CD4-positive, alpha-beta T cell treated with Interleukin-15 for 4 hours (primary cell): ENCODE measurements around the gene SPATA7.
"Not testable (repeated sequence)": the region's sequence is repeated elsewhere in the genome, so short reads cannot be mapped to it uniquely, and the experiment has no call there.

Source experiments
- DNase-seq: peaks from one replicate; pipeline ENCODE4 v3.0.0-alpha.2; 2020; ENCODE audit warnings: low spot score

Gene SPATA7, protein sequence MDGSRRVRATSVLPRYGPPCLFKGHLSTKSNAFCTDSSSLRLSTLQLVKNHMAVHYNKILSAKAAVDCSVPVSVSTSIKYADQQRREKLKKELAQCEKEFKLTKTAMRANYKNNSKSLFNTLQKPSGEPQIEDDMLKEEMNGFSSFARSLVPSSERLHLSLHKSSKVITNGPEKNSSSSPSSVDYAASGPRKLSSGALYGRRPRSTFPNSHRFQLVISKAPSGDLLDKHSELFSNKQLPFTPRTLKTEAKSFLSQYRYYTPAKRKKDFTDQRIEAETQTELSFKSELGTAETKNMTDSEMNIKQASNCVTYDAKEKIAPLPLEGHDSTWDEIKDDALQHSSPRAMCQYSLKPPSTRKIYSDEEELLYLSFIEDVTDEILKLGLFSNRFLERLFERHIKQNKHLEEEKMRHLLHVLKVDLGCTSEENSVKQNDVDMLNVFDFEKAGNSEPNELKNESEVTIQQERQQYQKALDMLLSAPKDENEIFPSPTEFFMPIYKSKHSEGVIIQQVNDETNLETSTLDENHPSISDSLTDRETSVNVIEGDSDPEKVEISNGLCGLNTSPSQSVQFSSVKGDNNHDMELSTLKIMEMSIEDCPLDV

DNA sequence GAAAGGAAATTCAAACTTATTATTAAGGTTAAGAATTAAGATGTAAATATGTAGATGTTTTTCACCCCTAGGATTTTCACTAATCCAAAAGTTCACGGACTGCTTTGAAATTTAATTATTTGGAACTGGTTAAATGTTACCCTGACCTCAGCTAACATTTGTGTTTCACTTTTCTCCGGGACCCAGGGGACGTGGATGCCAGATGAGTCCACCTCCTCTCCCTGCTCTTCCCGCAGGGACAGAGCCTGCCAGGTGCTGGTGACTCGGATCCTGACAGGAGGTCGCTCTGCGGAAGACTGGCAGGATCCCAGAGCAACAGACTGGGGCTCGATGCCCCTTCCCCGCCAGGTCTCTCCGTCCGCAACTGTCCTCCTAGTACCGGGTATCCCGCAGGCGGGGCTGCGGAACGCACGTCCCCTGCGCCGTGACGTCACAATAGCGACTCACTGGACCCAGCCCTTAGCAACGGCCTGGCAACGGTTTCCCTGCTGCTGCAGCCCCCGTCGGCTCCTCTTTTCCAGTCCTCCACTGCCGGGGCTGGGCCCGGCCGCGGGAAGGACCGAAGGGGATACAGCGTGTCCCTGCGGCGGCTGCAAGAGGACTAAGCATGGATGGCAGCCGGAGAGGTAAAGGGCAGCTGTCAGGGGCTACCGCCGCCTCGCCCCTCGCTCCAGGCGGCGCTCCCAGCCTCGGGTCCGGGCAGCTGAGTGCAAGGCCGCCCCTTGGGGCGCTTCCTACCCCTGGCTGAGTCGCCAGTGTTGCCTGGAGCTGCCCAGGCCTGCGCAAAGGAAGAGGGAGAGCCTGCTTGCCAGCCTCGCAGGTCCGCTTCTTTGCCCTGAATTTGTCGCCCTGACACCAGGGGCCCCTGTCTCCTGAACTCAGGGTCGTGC, at the start of gene SPATA7:
TSS of gene SPATA7 (plus strand) at position 446 of the 890 bp plus-strand sequence. CDS start at position 608, 162 bp downstream.
- DNase-seq = peak; percentile 76

DNA sequence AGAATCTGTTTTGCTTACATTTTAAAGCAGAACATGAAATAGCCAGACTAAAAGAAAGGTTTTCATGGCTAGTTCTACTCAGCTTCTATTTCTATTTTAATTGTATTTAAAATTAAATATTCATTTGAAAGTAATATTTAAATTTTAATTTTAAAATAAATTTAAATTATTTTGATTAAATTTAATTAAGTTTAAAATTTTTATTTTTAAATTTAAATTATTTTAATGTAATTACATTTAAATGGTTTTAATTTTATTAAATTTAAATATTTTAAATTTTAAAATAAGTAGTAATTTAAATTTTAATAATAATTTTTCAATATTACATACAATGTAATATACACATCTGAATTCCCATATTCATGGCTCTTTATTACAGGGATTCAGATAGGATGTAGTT, 45.1 kb upstream of the SPATA7 start:
- no peak for DNase-seq

DNA sequence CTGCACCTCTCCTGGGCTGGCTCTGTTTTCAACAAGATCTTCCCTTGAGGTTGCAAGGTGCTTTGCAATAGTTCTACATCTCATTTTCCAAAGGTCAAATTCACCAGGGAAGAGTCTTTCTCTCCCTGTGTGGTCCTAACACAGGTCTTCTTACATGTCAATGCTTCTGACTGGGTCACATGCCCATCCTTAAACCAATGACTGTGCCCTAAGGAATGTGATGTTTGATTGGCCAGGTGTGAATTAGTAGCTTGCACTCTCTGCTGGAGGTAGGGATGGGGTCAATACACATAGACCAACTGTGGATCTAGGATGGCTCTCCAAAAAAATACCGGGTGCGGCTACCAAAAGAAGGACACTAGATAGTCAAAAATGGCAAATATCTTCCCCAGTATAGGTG, 42.5 kb upstream of the SPATA7 start:
- DNase-seq = no peak

DNA sequence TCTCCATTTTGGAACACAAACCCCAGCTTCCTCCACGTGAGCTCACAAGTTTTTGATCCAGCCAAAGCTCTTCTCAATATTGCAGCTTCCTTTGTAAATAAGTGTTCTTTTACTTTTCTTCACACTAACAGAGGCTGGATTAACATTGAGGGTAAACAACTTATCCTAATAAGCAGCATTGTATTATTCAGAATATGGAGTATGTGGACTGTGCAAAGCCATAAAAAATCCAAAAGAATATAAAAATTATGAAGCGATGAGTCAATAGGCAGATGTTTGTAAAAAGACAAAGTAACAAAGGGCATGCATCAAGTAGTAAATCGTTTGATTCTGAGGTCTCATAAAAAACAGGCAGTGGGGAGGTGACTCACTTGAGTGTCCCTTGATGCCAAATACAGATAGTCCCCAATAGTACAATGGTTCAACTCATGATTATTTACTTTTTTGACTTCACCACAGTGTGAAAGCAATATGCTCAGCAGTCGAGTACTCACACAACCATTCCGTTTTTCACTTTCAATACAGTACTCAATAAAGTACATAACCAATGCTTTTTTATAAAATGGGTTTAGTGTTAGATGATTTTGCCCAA, 39.3 kb upstream of the SPATA7 start:
- DNase-seq = no peak

DNA sequence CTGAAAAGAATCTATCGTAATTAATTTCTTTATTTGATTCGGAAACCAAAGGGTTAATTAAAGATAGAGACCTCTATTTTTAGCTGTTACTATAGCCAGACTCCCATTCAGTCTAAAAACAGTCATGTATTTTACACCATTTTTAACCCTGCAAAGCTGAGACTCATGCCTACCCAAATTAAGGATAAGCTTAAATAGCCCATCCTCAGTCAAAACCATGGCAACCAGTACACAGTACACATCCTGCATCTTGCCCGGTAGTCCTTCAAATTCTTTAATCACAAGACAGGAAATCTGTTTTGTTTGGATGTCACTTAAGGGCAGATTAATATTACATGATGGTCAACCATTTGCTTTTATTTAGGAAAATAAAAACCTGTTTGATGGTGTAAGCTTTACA, 36.9 kb upstream of the SPATA7 start:
- DNase-seq = no peak

DNA sequence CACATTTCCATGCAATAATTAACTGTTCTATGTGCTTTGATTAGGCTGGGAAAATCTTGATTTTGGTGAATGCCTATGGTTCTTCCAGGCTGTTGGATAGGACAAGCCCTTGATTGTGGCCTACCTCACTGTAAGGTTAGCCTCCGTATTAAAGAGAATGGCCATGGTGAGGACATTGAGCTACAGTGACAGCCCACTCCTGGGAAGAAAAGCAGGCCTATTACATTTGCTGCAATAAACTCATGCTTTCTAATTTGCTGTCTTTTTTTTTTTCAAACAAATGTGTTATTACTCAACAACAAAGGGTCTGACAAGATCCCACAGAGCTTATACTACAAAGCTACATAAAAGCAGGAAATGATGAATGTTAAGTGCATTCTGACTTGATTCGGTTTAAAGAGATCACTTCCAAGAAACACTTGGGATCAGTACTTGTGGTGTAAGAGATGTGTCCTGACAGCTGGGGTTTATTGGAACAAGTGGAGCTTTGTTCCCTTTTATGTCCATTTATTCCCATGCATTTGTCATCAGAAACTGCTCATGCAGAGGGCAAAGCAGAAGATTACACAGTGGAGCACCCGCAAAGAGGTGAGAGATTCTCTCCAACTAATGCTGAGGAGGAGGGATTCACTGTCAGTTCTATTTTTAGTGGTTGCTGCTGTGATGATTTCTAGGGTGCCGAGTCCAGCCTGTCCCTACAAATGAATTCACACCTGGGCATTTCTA, 33.3 kb upstream of the SPATA7 start:
- DNase-seq = no peak

DNA sequence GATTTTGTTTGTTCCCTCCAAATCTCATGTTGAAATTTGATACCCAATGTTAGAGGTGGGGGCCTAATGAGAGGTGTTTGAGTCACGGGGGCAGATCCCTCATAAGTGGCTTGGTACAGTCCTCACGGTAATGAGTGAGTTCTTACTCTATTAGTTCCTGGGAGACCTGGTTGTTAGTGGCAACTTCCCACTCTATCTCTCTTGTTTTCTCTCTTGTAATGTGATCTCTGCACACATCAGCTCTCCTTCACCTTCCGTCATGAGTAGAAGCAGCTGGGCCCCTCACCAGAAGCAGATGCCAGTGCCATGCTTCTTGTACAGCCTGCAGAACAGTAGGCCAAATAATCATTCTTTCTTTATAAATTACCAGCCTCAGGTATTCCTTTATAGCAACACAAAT, 32.8 kb upstream of the SPATA7 start:
- no peak for DNase-seq

DNA sequence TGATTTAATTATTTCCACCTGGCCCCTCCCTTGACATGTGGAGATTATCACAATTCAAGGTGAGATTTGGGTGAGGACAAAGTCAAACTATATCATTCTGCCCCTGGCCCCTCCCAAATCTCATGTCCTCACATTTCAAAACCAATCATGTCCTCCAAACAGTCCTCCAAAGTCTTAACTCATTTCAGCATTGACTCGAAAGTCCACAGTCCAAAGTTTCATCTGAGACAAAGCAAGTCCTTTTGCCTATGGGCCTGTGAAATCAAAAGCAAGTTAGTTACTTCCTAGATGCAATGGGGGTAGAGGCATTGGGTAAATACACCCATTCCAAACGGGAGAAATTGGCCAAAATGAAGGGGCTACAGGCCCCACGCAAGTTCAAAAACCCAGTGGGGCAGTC, 31.1 kb upstream of the SPATA7 start:
- no peak for DNase-seq

DNA sequence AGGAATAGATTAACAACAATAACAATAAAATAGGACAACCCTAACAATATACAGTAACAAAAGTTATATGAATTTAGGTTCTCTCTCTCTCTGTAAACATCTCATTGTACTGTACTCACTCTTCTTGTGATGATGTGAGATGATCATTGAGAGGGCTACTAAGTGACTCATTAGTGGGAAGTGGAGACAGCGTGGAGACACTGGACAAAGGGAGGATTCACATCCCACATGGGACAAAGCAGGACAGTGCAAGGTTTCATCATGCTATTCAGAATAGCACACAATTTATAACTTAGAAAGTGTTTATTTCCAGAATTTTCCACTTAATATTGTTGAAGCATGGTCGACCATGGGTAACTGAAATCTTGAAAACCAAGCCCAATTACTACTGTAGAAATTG, 26.0 kb upstream of the SPATA7 start:
- DNase-seq = no peak

DNA sequence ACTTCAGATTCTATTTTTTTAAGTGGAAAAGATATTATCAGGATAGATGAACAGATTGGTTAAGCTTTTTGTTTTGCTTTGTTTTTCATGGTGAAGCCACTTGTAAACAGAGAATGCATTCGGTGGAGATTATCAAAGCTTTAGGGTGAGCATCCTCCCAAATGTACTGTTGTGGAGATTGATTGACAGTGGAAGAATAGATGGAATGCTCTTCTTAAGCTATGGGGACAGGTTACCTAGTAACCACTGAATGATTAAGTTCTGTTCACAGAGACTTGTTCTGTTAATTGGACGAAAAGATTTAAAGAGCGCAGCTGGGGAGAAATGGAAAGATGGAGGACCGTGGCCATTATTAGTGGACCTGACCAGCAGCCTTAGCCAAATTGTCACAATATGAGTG, 21.8 kb upstream of the SPATA7 start:
- no peak for DNase-seq

DNA sequence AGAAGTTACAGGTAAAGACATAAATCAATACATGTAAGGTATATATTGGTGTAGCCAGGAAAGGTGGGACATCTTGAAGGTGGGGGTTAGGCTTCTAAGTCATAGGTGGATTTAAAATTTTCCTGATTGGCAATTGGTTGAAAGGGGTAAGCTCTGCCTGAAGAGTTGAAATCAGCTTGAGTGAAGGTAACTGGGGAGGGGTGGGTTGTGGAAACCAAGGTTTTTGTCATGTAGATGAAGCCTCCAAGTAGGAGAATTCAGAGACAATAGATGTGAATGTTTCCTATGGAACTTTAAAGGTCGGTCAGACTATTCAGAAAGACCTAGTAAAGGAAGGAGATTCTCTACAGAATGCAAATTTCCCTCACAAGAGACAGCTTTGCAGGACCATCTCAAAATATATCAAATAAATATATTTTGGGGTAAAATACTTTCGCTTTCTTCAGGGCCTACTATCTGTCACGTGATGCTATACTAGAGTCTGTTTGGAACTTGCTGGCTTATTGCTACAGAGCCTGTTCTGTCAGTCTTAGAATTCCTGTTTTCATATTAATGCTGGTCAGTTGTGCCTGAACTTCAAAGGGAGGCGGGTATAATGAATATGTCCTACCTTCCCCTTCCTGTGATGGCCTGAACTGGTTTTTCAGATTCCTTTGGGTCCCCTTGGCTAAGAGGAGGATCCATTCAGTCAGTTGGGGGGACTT, 20.6 kb upstream of the SPATA7 start:
- no peak for DNase-seq

DNA sequence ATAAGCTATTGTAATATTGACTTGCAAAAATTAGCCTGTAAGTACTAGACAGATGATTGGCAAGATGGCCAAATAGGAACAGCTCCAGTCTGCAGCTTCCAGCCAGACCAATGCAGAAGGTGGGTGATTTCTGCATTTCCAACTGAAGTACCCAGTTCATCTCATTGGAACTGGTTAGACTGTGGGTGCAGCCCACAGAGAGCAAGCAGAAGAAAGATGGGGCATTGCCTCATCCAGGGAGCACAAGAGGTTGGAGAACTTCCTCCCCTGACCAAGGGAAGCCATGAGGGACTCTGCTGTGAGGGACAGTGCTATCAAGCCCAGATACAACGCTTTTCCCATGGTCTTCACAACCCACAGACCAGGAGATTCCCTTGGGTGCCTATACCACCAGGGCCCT, 16.0 kb upstream of the SPATA7 start:
- DNase-seq = no peak

DNA sequence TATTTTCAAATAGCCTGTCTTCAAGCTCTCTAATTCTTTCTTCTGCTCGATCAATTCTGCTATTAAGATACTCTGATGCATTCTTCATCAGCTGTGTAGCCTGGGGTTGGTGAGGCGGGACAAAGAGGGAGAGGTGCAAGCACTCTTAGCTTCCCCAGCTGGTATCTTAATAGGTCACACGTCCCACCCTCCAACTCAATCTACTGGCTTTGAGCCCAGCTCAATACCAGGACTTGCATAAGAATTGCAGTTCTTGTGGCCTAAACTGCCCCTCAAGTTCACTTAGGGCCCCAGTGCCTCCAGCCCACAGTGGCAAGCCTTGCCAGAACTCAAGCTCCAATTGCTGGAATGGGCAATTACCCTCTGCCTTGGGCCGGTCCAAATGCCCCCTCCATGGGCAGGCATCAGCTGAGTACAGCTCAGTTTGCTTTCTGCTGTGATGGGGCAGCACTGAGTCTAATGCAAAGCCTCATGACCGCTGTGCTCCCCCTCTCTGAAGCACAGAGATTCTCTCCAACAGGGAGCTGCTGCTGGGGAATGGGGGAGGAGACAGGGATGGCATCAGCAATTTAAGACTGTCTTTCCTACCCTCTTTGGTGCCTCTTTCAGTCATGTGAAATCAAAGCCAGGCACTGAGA, 5.6 kb upstream of the SPATA7 start:
- DNase-seq = no peak

DNA sequence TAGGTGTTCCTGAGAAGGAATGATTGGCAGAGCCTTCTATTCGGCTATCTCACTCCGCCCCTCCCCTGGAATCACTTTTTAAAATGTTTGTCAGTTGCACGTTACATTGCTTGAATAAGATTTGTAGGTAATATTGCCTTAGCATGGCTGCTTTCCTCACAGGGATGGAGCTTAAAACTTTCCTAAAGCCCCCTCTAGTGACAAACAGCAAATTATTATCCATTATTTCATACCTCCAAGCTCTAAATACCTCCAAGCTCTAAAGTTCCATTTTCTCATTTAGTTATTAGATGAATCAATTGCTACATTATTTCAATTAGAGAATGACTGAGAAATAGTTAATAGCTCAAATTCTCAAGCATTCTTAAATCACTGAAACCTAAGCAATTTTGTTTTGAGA, 5.1 kb upstream of the SPATA7 start:
- DNase-seq = no peak

DNA sequence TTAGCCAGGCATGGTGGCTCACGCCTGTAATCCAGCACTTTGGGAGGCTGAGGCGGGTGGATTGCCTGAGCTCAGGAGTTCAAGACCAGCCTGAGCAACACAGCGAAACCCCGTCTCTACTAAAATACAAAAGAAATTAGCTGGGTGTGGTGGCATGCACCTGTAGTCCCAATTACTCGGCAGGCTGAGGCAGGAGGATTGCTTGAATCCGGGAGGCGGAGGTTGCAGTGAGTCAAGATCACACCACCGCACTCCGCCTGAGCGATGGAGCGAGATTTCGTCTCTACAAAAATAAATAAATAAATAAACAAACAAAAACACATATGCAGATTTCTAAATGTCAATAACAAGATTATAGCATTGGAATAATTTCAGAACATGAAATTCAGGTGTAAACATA, 3.8 kb upstream of the SPATA7 start:
- DNase-seq = not testable (repeated sequence)

DNA sequence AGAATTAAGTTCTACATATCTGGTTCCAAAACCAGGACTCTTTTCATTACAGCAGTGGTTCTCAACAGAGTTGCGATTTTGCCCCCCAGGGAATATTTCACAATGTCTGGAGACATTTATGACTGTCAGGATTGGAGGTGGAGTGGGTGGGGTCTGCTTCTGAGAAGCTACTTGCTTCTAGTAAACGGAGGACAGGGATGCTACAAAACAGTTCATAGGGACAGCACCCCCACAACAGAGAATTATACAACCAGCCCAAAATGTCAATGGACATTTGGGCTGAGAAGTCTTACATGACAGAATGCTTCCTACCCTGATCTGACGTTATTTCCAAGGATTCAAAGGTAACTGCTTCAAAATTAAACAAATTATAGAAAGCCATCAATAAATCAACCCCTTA, 739 bp upstream of the SPATA7 start:
- DNase-seq = no peak

DNA sequence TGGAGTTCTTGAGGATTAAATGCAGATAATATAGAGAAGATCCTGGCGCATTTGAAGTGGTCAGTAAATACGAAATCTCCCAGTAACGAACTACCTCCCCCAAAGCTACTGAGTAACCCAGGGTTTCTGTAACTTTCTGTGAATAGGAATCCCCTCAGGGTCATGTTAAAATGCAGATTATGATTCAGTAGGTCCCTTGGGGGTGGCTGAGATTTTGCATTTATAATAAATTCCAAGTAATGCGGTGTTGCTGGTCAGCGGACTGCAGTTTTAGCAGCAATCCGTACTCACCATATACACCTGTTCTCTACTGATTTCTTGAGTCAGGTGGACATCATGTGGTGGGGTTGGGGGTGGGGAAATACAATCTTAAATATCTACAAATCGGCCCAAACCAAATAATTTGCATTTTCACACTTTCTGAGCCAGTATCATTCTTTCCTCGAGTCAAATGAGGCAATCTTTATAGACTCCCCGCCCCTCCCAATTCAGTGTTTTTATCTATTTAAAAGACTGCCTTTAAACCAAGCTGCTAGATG, 868 bp downstream of the SPATA7 start:
- DNase-seq = no peak

DNA sequence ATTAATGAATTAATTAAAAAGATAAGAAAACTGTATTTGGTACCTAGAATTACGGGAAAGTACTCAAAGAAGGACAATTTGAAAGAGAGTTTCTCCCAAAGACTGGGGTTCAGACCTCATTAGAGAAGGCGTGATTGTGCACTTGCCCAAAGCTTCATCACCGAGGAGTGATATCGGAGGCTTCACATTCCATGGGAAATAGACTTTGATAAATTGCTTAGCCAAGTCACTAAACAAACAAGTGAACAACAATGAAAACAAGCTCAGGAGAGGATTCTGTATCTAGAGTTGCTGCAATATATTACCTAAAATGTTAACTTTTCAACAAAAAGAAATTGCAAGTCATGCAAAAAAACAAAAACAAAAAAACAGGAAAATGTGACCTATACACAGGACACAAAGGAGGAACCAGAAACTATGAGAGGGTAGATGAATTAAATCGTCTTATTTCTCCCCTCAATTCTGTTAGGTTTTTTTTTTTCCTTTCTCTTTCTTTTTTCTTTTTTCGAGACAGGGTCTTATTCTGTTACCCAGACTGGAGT, 3.4 kb downstream of the SPATA7 start:
- no peak for DNase-seq

DNA sequence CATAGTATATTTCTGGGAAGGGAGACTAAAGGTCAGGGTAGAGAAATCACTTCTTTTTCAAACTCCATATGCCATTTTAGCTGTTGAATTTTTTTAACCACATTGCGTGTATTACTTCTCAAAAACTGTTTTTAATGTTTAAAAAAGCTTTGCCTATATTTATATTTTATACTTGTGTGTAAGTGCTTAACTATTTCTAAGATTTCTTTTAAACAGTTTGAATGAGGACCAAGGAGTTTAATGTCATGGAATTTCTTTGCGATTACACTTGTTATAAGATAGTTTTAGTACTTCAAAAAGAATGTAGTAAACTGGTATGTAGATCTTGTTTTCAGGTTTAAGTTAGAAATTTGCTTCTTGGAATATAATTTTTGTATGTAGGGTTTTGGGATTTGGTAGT, 7.2 kb downstream of the SPATA7 start:
- DNase-seq = no peak

DNA sequence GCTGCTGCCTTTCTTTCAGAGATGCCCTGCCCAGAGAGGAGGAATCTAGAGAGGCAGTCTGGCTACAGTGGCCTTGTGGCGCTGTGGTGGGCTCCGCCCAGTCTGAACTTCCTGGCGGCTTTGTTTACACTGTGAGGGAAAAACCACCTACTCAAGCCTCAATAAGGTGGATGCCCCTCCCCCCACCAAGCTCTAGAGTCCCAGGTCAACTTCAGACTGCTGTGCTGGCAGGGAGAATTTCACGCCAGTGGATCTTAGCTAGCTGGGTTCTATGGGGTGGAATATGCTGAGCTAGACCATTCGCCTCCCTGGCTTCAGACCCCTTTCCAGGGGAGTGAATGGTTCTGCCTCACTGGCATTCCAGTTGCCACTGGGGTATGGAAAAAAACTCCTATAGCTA, 25.6 kb downstream of the SPATA7 start:
- no peak for DNase-seq
